Measurements from ENCODE around the gene AKAP9.

The AKAP9 gene

DNA sequence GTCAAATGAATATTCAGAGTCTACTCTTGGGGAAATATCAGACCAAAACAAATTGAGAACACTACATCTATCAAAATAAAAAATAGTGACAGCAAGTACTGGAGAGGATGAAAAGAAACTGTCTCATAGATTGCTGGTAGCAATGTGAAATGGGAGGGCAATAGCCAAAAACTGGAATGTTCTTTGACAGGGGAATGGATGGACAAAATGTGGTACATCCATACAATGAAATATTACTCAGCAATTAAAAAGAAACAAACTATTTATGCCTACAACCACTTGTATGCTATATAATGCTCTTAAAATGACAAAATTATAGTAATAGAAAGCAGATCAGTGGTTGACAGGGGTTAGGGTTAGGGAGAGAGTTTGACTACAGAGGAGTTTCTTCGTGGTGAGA, 147.6 kb downstream of the AKAP9 start:
- H3K9me3 ChIP-seq (ENCODE audit: insufficient read depth, low read length) = no peaks in the 10 kb centered on the region
- H3K27ac ChIP-seq (ENCODE audit: low read depth, low read length) = no peak overlapping the region
- no peak overlapping the region for H2AFZ ChIP-seq (ENCODE audit: low read depth, low read length, severe bottlenecking)
- peaks cover 48% of the 10 kb centered on the region for H3K36me3 ChIP-seq (ENCODE audit: low read length)
- H3K27me3 ChIP-seq (ENCODE audit: low read length) = no peaks in the 10 kb centered on the region
- H3K9me2 ChIP-seq (replicated peaks; ENCODE audit: insufficient read depth, low read length) = no peaks in the 10 kb centered on the region
- no peaks in the 10 kb centered on the region for H3K79me2 ChIP-seq (ENCODE audit: insufficient read depth, low read length)
- 0 out of 2 replicates have a peak, but pooled peaks cover 4% of the 10 kb centered on the region for H3F3A ChIP-seq (ENCODE audit: insufficient read depth)
- TF ChIP-seq CTCF (IDR thresholded peaks at IDR 0.05; ENCODE audit: insufficient read depth, low read length, poor library complexity, severe bottlenecking) = no peak
- TF ChIP-seq EZH2phosphoT487 (conservative IDR thresholded peaks at IDR 0.05; ENCODE audit: low read length) = no peak
- no peak overlapping the region for H3K4me3 ChIP-seq (ENCODE audit: insufficient read depth, low read length, poor library complexity, severe bottlenecking)
- H4K20me1 ChIP-seq (ENCODE audit: low read depth, low read length) = no peaks in the 10 kb centered on the region
- H3K9ac ChIP-seq (ENCODE audit: low read length) = no peak overlapping the region
- H3K4me2 ChIP-seq (ENCODE audit: low read depth, low read length, poor library complexity, severe bottlenecking) = no peak overlapping the region

DNA sequence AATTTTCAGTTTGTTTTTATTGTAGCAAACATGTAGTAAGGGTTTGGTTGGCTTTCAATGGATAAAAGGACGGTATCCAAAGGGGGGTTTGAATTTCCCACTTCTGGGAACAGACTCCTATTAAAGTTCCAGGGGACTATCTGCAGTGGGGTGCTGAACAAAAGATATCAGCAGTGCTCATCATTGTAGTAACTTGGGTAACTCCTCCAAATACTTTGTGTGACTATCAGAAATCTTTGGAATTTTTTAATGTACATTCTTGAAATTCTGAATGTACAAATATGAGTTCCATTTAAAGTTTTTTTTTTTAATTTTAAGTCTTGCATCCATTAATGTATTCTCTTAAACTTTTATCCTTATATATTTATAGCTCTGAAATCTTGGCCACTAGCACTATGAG, 151.5 kb downstream of the AKAP9 start:
- Histone ChIP-seq H3K36me3 (ENCODE audit: low read length) (peaks cover 38% of the 10 kb centered on the region), H3K27me3 (ENCODE audit: low read length) (no peaks in the 10 kb centered on the region), H2AFZ (ENCODE audit: low read depth, low read length, severe bottlenecking) (no peak overlapping the region), H3F3A (ENCODE audit: insufficient read depth) (0 out of 2 replicates have a peak, but pooled peaks cover 4% of the 10 kb centered on the region), H3K9me3 (ENCODE audit: insufficient read depth, low read length) (no peaks in the 10 kb centered on the region), H3K9me2 (replicated peaks; ENCODE audit: insufficient read depth, low read length) (no peaks in the 10 kb centered on the region), H3K9ac (ENCODE audit: low read length) (no peak overlapping the region), H3K4me3 (ENCODE audit: insufficient read depth, low read length, poor library complexity, severe bottlenecking) (no peak overlapping the region), H4K20me1 (ENCODE audit: low read depth, low read length) (no peaks in the 10 kb centered on the region), H3K4me2 (ENCODE audit: low read depth, low read length, poor library complexity, severe bottlenecking) (no peak overlapping the region), H3K79me2 (ENCODE audit: insufficient read depth, low read length) (no peaks in the 10 kb centered on the region), H3K27ac (ENCODE audit: low read depth, low read length) (no peak overlapping the region)
- TF ChIP-seq EZH2phosphoT487 (conservative IDR thresholded peaks at IDR 0.05; ENCODE audit: low read length) (no peak), CTCF (IDR thresholded peaks at IDR 0.05; ENCODE audit: insufficient read depth, low read length, poor library complexity, severe bottlenecking) (no peak)

- Histone ChIP-seq H3K4me2 (ENCODE audit: low read depth, low read length, poor library complexity, severe bottlenecking) (no peak overlapping the region), H3F3A (ENCODE audit: insufficient read depth) (0 out of 2 replicates have a peak, but pooled peaks cover 4% of the 10 kb centered on the region), H3K27ac (ENCODE audit: low read depth, low read length) (no peak overlapping the region), H3K27me3 (ENCODE audit: low read length) (no peaks in the 10 kb centered on the region), H3K9ac (ENCODE audit: low read length) (no peak overlapping the region), H3K9me2 (replicated peaks; ENCODE audit: insufficient read depth, low read length) (no peaks in the 10 kb centered on the region), H3K79me2 (ENCODE audit: insufficient read depth, low read length) (no peaks in the 10 kb centered on the region), H4K20me1 (ENCODE audit: low read depth, low read length) (no peaks in the 10 kb centered on the region), H3K4me3 (ENCODE audit: insufficient read depth, low read length, poor library complexity, severe bottlenecking) (no peak overlapping the region), H3K9me3 (ENCODE audit: insufficient read depth, low read length) (no peaks in the 10 kb centered on the region), H3K36me3 (ENCODE audit: low read length) (peaks cover 16% of the 10 kb centered on the region; the same call in 1 of the 2 replicates), H2AFZ (ENCODE audit: low read depth, low read length, severe bottlenecking) (no peak overlapping the region)
- TF ChIP-seq EZH2phosphoT487 (conservative IDR thresholded peaks at IDR 0.05; ENCODE audit: low read length) = no peak
- no peak for TF ChIP-seq CTCF (IDR thresholded peaks at IDR 0.05; ENCODE audit: insufficient read depth, low read length, poor library complexity, severe bottlenecking)
Measured at GRCh38 chr7:92095380-92095779, 154.7 kb downstream of the AKAP9 start.
